Measurements from ENCODE around the gene CBFA2T3. TPM values are rescaled to one million over a fixed set of nuclear protein-coding genes. Genes with fewer than 3 reads are reported as not detected.

The CBFA2T3 gene
- total RNA-seq, 1 donor from 2014 or later = 32.8 TPM

DNA sequence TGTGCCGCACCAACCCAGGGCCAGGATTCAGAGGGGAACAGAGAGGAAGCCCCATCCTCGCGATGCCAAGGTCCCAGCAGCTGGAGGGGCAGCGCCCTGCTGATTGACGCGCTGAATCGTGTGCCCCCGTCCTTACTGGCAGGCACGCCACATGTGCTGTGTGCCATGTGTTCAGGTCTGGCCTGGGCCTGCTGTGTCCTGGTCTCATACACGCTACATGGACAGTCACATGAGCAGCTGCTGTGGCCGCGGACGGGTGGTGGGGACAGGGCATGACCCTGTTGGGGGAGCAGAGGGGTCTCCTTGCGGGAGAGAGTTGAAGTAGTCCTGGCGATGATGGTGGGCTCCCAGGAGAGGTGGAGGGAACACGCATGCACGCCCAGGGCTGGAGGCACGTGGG is 18.0 kb downstream of the CBFA2T3 start:
- Histone ChIP-seq H3K27me3 (no peaks in the 10 kb centered on the region), H3K4me1 (no peaks in the 10 kb centered on the region), H3K4me3 (no peak overlapping the region), H3K9me3 (no peaks in the 10 kb centered on the region), H3K36me3 (no peaks in the 10 kb centered on the region), H3K27ac (no peak overlapping the region)
- no peak for DNase-seq (ENCODE audit: low spot score in 2 of 2)
- intact Hi-C loops (cut with DNase I) = no loop called here
- TF ChIP-seq CTCF (IDR thresholded peaks at IDR 0.05) = no peak

GRCh38 chr16:88957887-88958577 is 19.0 kb downstream of the CBFA2T3 start:
- no peaks in the 10 kb centered on the region for H3K36me3 ChIP-seq
- H3K27me3 ChIP-seq = no peaks in the 10 kb centered on the region
- intact Hi-C loops (cut with DNase I) = no loop called here
- no peaks in the 10 kb centered on the region for H3K4me1 ChIP-seq
- no peak overlapping the region for H3K4me3 ChIP-seq
- no peaks in the 10 kb centered on the region for H3K9me3 ChIP-seq
- TF ChIP-seq CTCF (IDR thresholded peaks at IDR 0.05) = no peak
- H3K27ac ChIP-seq = no peak overlapping the region
- DNase-seq (ENCODE audit: low spot score in 2 of 2) = no peak

GRCh38 chr16:88957433-88957767 is 19.6 kb downstream of the CBFA2T3 start:
- Histone ChIP-seq H3K4me3 (no peak overlapping the region), H3K9me3 (no peaks in the 10 kb centered on the region), H3K4me1 (no peaks in the 10 kb centered on the region), H3K27me3 (no peaks in the 10 kb centered on the region), H3K27ac (no peak overlapping the region), H3K36me3 (no peaks in the 10 kb centered on the region)
- DNase-seq (ENCODE audit: low spot score in 2 of 2) = no peak
- intact Hi-C loops (cut with DNase I) = no loop called here
- TF ChIP-seq CTCF (IDR thresholded peaks at IDR 0.05) = no peak

DNA sequence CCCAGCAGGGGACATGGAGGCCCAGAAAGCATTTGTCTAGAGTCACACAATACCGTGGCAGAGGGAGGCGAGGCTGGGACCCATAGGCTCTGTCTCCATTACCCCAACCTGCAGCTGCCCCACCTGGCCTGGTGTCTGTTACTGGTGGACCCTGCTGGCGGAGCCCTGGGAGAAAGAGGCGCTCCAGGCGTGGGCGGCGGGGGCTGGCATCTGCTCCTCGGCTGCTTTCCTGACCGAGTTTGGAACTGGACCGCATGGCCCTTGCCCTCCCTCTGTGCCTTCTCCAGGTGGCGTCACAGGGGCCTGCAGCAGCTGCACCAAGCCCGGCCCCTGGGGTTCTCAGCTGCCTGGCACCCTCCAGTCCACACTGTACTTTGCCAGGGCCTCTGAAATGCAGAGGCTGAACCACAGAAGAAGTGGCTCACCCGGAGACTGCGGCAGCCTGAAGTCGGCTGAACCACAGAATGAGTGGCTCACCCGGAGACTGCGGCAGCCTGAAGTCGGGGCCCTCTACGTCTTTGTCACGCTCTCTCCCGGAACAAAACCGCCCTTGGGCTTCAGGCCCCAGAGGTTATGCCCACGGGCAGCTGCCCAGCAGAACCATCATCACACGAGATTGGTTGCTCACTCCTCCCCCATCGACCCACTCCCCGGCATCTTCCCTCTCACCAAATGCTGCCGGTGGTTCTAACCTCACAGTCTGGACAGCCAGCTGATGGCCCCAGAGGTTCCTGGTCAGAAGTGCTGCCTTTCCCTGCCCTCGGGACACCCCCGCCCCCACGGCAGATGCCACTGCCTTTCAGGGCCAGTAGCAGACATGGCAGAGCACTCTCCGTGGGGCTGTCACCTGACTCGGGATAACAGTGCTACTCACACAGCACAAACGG is 20.2 kb downstream of the CBFA2T3 start:
- H3K27ac ChIP-seq = no peak overlapping the region
- intact Hi-C loops (cut with DNase I) = no loop called here
- H3K4me3 ChIP-seq = no peak overlapping the region
- TF ChIP-seq CTCF (IDR thresholded peaks at IDR 0.05) = no peak
- H3K9me3 ChIP-seq = no peaks in the 10 kb centered on the region
- H3K36me3 ChIP-seq = no peaks in the 10 kb centered on the region
- no peaks in the 10 kb centered on the region for H3K27me3 ChIP-seq
- DNase-seq (ENCODE audit: low spot score in 2 of 2) = no peak
- no peaks in the 10 kb centered on the region for H3K4me1 ChIP-seq

GRCh38 chr16:88955906-88956305 is 21.1 kb downstream of the CBFA2T3 start:
- no peaks in the 10 kb centered on the region for H3K27me3 ChIP-seq
- H3K9me3 ChIP-seq = no peaks in the 10 kb centered on the region
- intact Hi-C loops (cut with DNase I) = no loop called here
- H3K36me3 ChIP-seq = no peaks in the 10 kb centered on the region
- H3K4me3 ChIP-seq = no peak overlapping the region
- no peak for TF ChIP-seq CTCF (IDR thresholded peaks at IDR 0.05)
- no peak overlapping the region for H3K27ac ChIP-seq
- no peak for DNase-seq (ENCODE audit: low spot score in 2 of 2)
- H3K4me1 ChIP-seq = no peaks in the 10 kb centered on the region
